ENCODE data around the gene DEFB126. TPM values are rescaled to one million over a fixed set of nuclear protein-coding genes. Genes with fewer than 3 reads are reported as not detected.

DEFB126 gene
- total RNA-seq, 1 experiment from 2014 or later, result not detected

DNA sequence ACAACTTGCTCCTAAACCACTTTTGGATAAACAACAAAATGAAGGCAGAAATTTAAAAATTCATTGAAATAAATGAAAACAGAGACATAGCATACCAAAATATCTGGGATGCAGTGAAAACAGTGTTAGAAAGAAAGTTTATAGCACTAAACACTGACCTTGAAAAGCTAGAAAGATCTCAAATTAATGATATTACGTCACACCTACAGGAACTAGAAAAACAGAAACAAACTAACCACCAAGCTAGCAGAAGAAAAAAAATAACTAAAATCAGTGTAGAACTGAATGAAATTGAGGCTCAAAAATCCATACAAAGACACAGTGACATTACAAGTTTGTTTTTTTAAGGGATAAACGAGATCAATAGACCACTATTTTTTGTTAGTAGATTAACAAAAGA, 41.9 kb downstream of the DEFB126 start:
- CTCF ChIA-PET, result no interaction called here
- H3K4me3 ChIP-seq (ENCODE audit: low read depth in 2 of 2, low read length in 2 of 2), result no peak overlapping the region

DNA sequence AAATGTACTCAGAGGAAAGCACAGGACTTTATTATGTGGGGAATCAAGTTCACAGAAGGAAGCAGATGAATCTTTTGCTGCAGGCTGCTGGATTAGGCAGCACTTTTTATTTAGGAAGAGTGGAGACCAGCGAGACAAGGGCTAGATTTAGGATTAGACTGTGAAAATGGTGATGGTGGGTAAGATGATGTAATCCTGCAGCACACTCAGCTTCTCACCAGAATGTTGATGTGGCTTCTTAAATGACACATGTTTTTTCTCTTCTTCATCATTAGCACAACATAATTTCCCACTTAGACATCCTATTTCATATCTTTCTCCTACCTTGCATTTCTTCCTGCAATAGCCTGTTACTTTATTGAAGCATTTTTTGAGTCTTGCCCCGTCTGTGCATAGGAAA, 45.3 kb downstream of the DEFB126 start:
- Histone ChIP-seq H3K9me3 (ENCODE audit: control insufficient read depth, insufficient read depth, low read depth, low read length) (no peaks in the 10 kb centered on the region), H3K27me3 (ENCODE audit: control insufficient read depth, insufficient read depth, low read length) (peaks cover 15% of the 10 kb centered on the region), H3K36me3 (ENCODE audit: control insufficient read depth, insufficient read depth, low read length) (no peaks in the 10 kb centered on the region), H3K4me3 (ENCODE audit: low read depth in 2 of 2, low read length in 2 of 2) (no peak overlapping the region), H3K27ac (ENCODE audit: low read length) (no peak overlapping the region), H3K4me1 (ENCODE audit: control insufficient read depth, insufficient read depth, low read length) (no peaks in the 10 kb centered on the region)
- no TSS peak for BruUV-seq (replicated peaks)
- in situ Hi-C loops (cut with HindIII; ENCODE audit: low pct_unique_long_range_greater_than_20kb, low sequenced_read_pairs), result no loop called here
- TF ChIP-seq, protein P1, sequence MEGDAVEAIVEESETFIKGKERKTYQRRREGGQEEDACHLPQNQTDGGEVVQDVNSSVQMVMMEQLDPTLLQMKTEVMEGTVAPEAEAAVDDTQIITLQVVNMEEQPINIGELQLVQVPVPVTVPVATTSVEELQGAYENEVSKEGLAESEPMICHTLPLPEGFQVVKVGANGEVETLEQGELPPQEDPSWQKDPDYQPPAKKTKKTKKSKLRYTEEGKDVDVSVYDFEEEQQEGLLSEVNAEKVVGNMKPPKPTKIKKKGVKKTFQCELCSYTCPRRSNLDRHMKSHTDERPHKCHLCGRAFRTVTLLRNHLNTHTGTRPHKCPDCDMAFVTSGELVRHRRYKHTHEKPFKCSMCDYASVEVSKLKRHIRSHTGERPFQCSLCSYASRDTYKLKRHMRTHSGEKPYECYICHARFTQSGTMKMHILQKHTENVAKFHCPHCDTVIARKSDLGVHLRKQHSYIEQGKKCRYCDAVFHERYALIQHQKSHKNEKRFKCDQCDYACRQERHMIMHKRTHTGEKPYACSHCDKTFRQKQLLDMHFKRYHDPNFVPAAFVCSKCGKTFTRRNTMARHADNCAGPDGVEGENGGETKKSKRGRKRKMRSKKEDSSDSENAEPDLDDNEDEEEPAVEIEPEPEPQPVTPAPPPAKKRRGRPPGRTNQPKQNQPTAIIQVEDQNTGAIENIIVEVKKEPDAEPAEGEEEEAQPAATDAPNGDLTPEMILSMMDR (IDR thresholded peaks at IDR 0.05), result no peak
- TF ChIP-seq, protein P2, sequence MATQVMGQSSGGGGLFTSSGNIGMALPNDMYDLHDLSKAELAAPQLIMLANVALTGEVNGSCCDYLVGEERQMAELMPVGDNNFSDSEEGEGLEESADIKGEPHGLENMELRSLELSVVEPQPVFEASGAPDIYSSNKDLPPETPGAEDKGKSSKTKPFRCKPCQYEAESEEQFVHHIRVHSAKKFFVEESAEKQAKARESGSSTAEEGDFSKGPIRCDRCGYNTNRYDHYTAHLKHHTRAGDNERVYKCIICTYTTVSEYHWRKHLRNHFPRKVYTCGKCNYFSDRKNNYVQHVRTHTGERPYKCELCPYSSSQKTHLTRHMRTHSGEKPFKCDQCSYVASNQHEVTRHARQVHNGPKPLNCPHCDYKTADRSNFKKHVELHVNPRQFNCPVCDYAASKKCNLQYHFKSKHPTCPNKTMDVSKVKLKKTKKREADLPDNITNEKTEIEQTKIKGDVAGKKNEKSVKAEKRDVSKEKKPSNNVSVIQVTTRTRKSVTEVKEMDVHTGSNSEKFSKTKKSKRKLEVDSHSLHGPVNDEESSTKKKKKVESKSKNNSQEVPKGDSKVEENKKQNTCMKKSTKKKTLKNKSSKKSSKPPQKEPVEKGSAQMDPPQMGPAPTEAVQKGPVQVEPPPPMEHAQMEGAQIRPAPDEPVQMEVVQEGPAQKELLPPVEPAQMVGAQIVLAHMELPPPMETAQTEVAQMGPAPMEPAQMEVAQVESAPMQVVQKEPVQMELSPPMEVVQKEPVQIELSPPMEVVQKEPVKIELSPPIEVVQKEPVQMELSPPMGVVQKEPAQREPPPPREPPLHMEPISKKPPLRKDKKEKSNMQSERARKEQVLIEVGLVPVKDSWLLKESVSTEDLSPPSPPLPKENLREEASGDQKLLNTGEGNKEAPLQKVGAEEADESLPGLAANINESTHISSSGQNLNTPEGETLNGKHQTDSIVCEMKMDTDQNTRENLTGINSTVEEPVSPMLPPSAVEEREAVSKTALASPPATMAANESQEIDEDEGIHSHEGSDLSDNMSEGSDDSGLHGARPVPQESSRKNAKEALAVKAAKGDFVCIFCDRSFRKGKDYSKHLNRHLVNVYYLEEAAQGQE (IDR thresholded peaks at IDR 0.05; ENCODE audit: insufficient read depth in 1 of 2, low read depth in 2 of 2, low read length in 1 of 2), result no peak
- TF ChIP-seq SIN3A (IDR thresholded peaks at IDR 0.05; ENCODE audit: borderline replicate concordance, insufficient read depth, low read depth, low read length), result no peak
- no peak for TF ChIP-seq POLR2AphosphoS5 (IDR thresholded peaks at IDR 0.05; ENCODE audit: low read depth, low read length)
- TF ChIP-seq TCF7L2 (IDR thresholded peaks at IDR 0.05; ENCODE audit: low read depth, low read length), result no peak
- ChIA-PET POLR2A (no interaction called here), CTCF (no interaction called here)
- ATAC-seq (no peak), DNase-seq (ENCODE audit: low read depth, low spot score) (no peak)
- intact Hi-C loops (cut with micrococcal nuclease; ENCODE audit: unreplicated experiment), result no loop called here

More for the DNA sequence above, 41.9 kb downstream of the DEFB126 start:
- Histone ChIP-seq H3K27me3 (ENCODE audit: control insufficient read depth, insufficient read depth, low read length) (peaks cover 15% of the 10 kb centered on the region), H3K36me3 (ENCODE audit: control insufficient read depth, insufficient read depth, low read length) (no peaks in the 10 kb centered on the region), H3K9me3 (ENCODE audit: control insufficient read depth, insufficient read depth, low read depth, low read length) (no peaks in the 10 kb centered on the region), H3K4me1 (ENCODE audit: control insufficient read depth, insufficient read depth, low read length) (no peaks in the 10 kb centered on the region), H3K27ac (ENCODE audit: low read length) (no peak overlapping the region)
- TF ChIP-seq SIN3A (IDR thresholded peaks at IDR 0.05; ENCODE audit: borderline replicate concordance, insufficient read depth, low read depth, low read length) (no peak), TCF7L2 (IDR thresholded peaks at IDR 0.05; ENCODE audit: low read depth, low read length) (no peak)
- TF ChIP-seq, protein P1 (IDR thresholded peaks at IDR 0.05), result no peak
- TF ChIP-seq, protein P2 (IDR thresholded peaks at IDR 0.05; ENCODE audit: insufficient read depth in 1 of 2, low read depth in 2 of 2, low read length in 1 of 2), result no peak
- in situ Hi-C loops (cut with HindIII; ENCODE audit: low pct_unique_long_range_greater_than_20kb, low sequenced_read_pairs) (no loop called here), intact Hi-C loops (cut with micrococcal nuclease; ENCODE audit: unreplicated experiment) (no loop called here)
- ATAC-seq, result no peak
- no peak for DNase-seq (ENCODE audit: low read depth, low spot score)
- no TSS peak for BruUV-seq (replicated peaks)
- POLR2A ChIA-PET, result no interaction called here

Measured in Panc1 (cell line).